Measurements from ENCODE around the gene E2F6. TPM values are rescaled to one million over a fixed set of nuclear protein-coding genes. Genes with fewer than 3 reads are reported as not detected.

Gene E2F6
- polyA plus RNA-seq, 3 donors: 3.5 to 6.4 (median 3.7) TPM

- H3K9me3 Mint-ChIP-seq: no peaks in the 10 kb centered on the region
- peaks cover 7% of the 10 kb centered on the region for H3K4me1 Mint-ChIP-seq
- no peak overlapping the region for H3K27ac ChIP-seq (ENCODE audit: low read depth in 1 of 2, low read length in 2 of 2)
- H3K4me3 Mint-ChIP-seq: no peak overlapping the region
- H3K4me2 ChIP-seq (replicated peaks; ENCODE audit: extremely low read depth, low read length, poor library complexity, severe bottlenecking): no peak overlapping the region
- no peak for DNase-seq
- H3K27ac Mint-ChIP-seq: no peak overlapping the region
- H3K36me3 Mint-ChIP-seq: no peaks in the 10 kb centered on the region
- intact Hi-C loops (cut with micrococcal nuclease): no loop called here
- TF ChIP-seq, protein P1, sequence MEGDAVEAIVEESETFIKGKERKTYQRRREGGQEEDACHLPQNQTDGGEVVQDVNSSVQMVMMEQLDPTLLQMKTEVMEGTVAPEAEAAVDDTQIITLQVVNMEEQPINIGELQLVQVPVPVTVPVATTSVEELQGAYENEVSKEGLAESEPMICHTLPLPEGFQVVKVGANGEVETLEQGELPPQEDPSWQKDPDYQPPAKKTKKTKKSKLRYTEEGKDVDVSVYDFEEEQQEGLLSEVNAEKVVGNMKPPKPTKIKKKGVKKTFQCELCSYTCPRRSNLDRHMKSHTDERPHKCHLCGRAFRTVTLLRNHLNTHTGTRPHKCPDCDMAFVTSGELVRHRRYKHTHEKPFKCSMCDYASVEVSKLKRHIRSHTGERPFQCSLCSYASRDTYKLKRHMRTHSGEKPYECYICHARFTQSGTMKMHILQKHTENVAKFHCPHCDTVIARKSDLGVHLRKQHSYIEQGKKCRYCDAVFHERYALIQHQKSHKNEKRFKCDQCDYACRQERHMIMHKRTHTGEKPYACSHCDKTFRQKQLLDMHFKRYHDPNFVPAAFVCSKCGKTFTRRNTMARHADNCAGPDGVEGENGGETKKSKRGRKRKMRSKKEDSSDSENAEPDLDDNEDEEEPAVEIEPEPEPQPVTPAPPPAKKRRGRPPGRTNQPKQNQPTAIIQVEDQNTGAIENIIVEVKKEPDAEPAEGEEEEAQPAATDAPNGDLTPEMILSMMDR (IDR thresholded peaks at IDR 0.05): no peak
- H3K27me3 Mint-ChIP-seq (ENCODE audit: low read depth in 3 of 3): peaks cover 9% of the 10 kb centered on the region in 3 donors
- H3K36me3 ChIP-seq (replicated peaks in 1 of 2; ENCODE audit: control insufficient read depth in 1 of 2, insufficient read depth in 2 of 2, low read length in 2 of 2): no peaks in the 10 kb centered on the region
- H2AFZ ChIP-seq (ENCODE audit: insufficient read depth, low read depth, low read length, poor library complexity, severe bottlenecking): peak overlapping the region; percentile 29
- H3K4me1 ChIP-seq (ENCODE audit: control insufficient read depth in 1 of 2, insufficient read depth in 2 of 2, low read length in 2 of 2): no peaks in the 10 kb centered on the region
- H3K27me3 ChIP-seq (ENCODE audit: control insufficient read depth in 2 of 2, insufficient read depth in 2 of 2, low read length in 2 of 2): no peaks in the 10 kb centered on the region
- no peaks in the 10 kb centered on the region for H3K79me2 ChIP-seq (ENCODE audit: insufficient read depth, low read length)
- H4K20me1 ChIP-seq (ENCODE audit: insufficient read depth, low read length): no peaks in the 10 kb centered on the region
- no peaks in the 10 kb centered on the region for H3K9me3 ChIP-seq (replicated peaks in 1 of 2; ENCODE audit: control insufficient read depth in 1 of 2, insufficient read depth in 1 of 2, low read length in 2 of 2)
- H3K9ac ChIP-seq (ENCODE audit: insufficient read depth, low read length, poor library complexity, severe bottlenecking): no peak overlapping the region
- H3K4me3 ChIP-seq (replicated peaks in 1 of 3; ENCODE audit: low read depth in 2 of 3, low read length in 3 of 3): no peak overlapping the region
- WGBS (ENCODE audit: insufficient coverage): no CpG with 5 or more reads among the region's 1 CpG
Observed at GRCh38 chr2:11411244-11411643, 54.7 kb downstream of the E2F6 start.

- H3K9me3 Mint-ChIP-seq: no peaks in the 10 kb centered on the region
- peaks cover 7% of the 10 kb centered on the region for H3K4me1 Mint-ChIP-seq
- Histone ChIP-seq H4K20me1 (ENCODE audit: insufficient read depth, low read length) (no peaks in the 10 kb centered on the region), H3K27me3 (ENCODE audit: control insufficient read depth in 2 of 2, insufficient read depth in 2 of 2, low read length in 2 of 2) (no peaks in the 10 kb centered on the region), H3K4me1 (ENCODE audit: control insufficient read depth in 1 of 2, insufficient read depth in 2 of 2, low read length in 2 of 2) (no peaks in the 10 kb centered on the region), H3K27ac (ENCODE audit: low read depth in 1 of 2, low read length in 2 of 2) (no peak overlapping the region), H3K36me3 (replicated peaks in 1 of 2; ENCODE audit: control insufficient read depth in 1 of 2, insufficient read depth in 2 of 2, low read length in 2 of 2) (no peaks in the 10 kb centered on the region), H3K4me3 (replicated peaks in 1 of 3; ENCODE audit: low read depth in 2 of 3, low read length in 3 of 3) (no peak overlapping the region), H3K79me2 (ENCODE audit: insufficient read depth, low read length) (no peaks in the 10 kb centered on the region), H3K9ac (ENCODE audit: insufficient read depth, low read length, poor library complexity, severe bottlenecking) (no peak overlapping the region), H3K9me3 (replicated peaks in 1 of 2; ENCODE audit: control insufficient read depth in 1 of 2, insufficient read depth in 1 of 2, low read length in 2 of 2) (no peaks in the 10 kb centered on the region), H2AFZ (ENCODE audit: insufficient read depth, low read depth, low read length, poor library complexity, severe bottlenecking) (no peak overlapping the region), H3K4me2 (replicated peaks; ENCODE audit: extremely low read depth, low read length, poor library complexity, severe bottlenecking) (no peak overlapping the region)
- H3K27ac Mint-ChIP-seq: no peak overlapping the region
- no peaks in the 10 kb centered on the region for H3K36me3 Mint-ChIP-seq
- peaks cover 9% of the 10 kb centered on the region in 3 donors for H3K27me3 Mint-ChIP-seq (ENCODE audit: low read depth in 3 of 3)
- intact Hi-C loops (cut with micrococcal nuclease): no loop called here
- WGBS (ENCODE audit: insufficient coverage): no CpG with 5 or more reads among the region's 5 CpGs
- no peak overlapping the region for H3K4me3 Mint-ChIP-seq
- no peak for DNase-seq
- TF ChIP-seq, protein P1 (IDR thresholded peaks at IDR 0.05): no peak
Observed at GRCh38 chr2:11410101-11410500, 55.9 kb downstream of the E2F6 start.

All from CD14-positive monocyte (primary cell).